ENCODE measurements around the gene FRYL.
"Not testable (repeated sequence)": the region's sequence is repeated elsewhere in the genome, so short reads cannot be mapped to it uniquely, and the experiment has no call there.

The FRYL gene

GRCh38 chr4:48745223-48745622 is 34.9 kb downstream of the FRYL start:
- not testable (repeated sequence) for DNase-seq (ENCODE audit: low read depth)

DNA sequence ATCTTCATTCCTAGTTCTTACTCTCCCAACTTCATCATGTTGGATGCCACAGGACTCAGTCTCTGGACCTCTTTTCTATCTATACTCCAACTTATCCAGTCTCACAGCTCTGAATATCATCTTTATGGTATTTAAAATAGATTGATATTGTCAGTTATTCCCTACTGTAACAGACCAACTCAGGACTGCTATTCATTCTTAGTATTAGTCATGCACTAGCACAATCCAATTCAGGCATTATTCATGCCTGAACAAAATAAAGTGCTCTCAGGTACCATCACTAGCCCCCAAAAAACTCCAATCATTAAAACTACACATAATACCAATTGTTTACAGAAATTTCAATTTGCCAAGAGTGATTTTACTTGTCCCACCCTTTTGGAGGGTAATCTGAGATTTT is 37.7 kb downstream of the FRYL start:
- no peak for DNase-seq (ENCODE audit: low read depth)

- no peak for DNase-seq (ENCODE audit: low read depth)
These were observed 40.5 kb downstream of the FRYL start for GRCh38 chr4:48739560-48740019.

GRCh38 chr4:48738856-48739255 is 41.2 kb downstream of the FRYL start:
- DNase-seq (ENCODE audit: low read depth): no peak

DNA sequence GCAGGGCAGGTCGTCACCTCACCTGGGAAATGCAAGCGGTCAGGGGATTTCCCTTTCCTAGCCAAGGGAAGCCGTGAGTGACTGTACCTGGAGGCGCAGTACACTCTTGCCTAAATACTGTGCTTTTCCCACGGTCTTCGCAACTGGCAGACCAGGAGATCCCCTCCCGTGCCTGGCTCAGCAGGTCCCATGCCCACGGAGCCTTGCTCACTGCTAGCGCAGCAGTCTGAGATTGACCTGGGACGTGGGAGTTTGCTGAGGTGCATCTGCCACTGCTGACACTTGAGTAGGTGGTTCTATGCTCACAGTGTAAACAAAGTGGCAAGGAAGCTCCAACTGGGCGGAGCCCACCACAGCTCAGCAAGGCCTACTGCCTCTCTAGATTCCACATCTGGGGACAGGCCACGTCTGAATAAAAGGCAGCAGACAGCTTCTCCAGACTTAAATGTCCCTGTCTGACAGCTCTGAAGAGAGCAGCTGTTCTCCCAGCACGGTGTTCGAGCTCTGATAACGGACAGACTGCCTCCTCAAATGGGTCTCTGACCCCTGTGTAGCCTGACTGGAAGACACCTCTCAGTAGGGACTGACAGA is 51.1 kb downstream of the FRYL start:
- DNase-seq (ENCODE audit: low read depth): peak; percentile 27

DNA sequence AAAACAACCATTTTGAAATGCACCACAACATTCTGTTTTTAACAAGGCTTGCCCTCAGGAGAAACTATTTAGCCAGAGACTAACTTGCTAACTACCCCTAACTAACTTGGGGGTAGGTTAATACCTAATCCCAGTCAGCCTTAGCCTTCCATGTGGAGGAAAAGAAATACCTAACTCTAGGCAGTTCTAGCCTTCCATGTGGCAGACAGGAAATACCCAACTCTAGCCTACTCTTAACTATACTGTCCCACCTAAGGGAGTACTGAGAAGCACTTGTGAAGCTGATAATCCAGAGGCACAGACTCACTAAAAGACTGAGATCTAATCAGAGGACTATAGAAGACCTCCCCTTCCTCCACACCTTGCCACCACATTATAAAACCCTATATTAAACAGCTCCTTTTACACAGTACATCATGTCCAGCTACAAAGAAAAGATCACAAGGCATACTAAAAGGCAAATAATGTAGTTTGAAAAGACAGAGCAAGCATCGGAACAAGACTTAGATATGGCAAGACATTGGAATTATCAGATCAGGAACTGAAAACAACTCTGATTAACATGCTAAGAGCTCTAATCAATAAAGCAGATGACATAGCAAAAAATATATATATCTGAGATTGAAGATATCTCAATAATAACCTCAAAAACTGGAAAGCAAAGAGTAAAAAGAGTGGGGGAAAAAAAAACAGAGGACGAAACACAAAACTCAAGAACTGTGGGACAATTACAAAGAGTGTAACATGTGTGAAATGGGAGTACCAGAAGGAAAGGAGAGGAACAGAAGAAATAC is 52.2 kb downstream of the FRYL start:
- DNase-seq (ENCODE audit: low read depth): no peak

DNA sequence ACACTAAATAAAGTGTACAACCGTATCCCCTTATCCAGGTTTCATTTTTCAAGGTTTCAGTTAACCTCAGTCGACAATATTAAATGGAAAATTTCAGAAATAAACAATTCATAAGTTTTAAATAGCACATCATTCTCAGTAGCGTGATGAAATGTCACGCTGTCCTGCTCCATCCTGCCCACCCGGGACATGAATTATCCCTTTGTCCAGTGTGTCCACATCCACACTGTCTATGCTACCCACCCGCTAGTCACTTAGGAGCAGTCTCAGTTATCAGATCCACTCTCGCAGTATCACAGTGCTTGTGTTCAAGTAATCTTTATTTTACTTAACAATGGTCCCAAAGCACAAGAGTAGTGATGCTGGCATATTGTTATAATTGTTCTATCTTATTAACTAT is 54.7 kb downstream of the FRYL start:
- DNase-seq (ENCODE audit: low read depth): no peak

- DNase-seq (ENCODE audit: low read depth): no peak
These were observed 57.3 kb downstream of the FRYL start for GRCh38 chr4:48722509-48723446.

DNA sequence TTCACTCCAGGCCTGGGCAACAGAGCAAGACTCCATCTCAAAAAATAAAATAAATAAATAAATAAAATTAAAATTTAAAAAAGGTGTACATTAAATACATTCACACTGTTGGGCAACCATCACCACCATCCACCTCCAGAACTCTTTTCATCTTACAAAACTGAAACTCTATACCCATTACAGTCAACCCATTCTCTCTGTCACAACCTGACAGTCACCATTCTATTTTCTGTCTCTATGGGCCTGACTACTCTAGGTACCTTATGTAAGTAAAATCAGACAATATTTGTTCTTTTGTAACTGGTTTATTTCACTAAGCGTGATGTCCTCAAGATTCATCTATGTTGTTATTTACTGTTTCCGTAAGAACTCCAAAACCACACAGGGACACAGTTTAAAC is 59.6 kb downstream of the FRYL start:
- DNase-seq (ENCODE audit: low read depth): no peak

DNA sequence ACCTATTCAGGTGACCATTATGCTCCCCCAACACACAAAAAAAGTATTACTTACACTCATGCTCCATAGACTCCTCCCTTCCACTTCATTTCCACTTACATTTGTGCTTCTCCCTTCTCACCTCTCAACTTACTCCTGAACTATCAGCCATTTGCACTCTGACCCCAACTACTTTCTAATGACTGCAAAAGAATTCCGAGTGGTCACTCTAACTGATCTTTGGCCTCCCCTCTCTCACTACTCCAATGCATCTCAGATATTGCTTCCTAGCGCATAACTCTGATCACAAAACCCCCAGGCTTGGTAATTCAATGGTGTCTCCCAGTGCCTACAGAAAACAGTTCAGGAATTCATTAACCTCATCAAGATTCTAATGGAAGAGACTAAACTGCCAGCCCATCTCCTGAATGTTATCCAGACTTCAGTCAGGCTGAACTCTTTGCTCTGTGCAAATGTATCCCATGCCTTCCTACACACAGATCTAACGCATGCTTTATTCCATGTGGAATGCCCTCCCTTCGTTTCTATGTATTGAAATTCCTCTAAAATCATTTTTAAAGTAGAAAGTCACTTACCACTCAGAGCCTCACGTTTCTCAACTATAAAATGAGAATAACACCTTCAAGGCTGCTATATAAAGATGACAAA is 61.1 kb downstream of the FRYL start:
- no peak for DNase-seq (ENCODE audit: low read depth)

DNA sequence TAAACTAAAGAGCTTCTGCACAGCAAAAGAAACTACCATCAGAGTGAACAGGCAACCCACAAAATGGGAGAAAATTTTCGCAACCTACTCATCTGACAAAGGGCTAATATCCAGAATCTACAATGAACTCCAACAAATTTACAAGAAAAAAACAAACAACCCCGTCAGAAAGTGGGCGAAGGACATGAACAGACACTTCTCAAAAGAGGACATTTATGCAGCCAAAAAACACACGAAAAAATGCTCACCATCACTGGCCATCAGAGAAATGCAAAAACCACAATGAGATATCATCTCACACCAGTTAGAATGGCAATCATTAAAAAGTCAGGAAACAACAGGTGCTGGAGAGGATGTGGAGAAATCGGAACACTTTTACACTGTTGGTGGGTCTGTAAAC is 63.8 kb downstream of the FRYL start:
- not testable (repeated sequence) for DNase-seq (ENCODE audit: low read depth)

GRCh38 chr4:48710446-48711209 is 69.5 kb downstream of the FRYL start:
- no peak for DNase-seq (ENCODE audit: low read depth)

GRCh38 chr4:48709901-48710300 is 70.2 kb downstream of the FRYL start:
- no peak for DNase-seq (ENCODE audit: low read depth)

GRCh38 chr4:48708610-48709009 is 71.5 kb downstream of the FRYL start:
- no peak for DNase-seq (ENCODE audit: low read depth)

- no peak for DNase-seq (ENCODE audit: low read depth)
These were observed 73.3 kb downstream of the FRYL start for GRCh38 chr4:48706736-48707135.

- no peak for DNase-seq (ENCODE audit: low read depth)
These were observed 74.5 kb downstream of the FRYL start for GRCh38 chr4:48705609-48706008.

DNA sequence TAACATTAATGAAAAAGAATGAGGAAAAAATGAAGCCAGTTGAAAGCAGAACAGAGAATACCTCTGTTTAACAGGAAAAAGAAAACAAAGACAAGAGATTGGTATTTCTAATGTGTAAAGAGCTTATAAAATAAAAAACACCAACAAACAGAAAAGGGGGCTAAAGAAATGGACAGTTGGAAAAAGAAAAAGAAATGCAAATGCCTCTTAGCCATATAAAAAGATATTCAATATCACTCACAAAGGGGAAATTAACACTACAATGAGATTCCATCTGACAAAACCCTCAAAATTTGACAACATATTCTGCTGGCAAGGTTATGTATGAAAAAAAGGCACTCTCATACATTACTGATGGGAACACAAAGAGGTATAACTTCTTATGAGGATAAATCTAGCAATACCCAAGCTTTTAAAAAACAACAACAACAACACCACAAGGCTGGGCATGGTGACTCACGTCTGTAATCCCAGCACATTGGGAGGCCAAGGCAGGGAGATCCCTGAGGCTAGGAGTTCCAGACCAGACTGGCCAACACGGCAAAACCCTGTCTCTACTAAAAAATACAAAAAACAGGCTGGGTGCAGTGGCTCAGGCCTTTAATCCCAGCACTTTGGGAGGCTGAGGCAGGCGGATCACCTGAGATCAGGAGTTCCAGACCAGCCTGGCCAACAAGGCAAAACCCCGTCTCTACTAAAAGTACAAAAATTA is 75.8 kb downstream of the FRYL start:
- no peak for DNase-seq (ENCODE audit: low read depth)

- no peak for DNase-seq (ENCODE audit: low read depth)
These were observed 80.6 kb downstream of the FRYL start for GRCh38 chr4:48699475-48699874.

DNA sequence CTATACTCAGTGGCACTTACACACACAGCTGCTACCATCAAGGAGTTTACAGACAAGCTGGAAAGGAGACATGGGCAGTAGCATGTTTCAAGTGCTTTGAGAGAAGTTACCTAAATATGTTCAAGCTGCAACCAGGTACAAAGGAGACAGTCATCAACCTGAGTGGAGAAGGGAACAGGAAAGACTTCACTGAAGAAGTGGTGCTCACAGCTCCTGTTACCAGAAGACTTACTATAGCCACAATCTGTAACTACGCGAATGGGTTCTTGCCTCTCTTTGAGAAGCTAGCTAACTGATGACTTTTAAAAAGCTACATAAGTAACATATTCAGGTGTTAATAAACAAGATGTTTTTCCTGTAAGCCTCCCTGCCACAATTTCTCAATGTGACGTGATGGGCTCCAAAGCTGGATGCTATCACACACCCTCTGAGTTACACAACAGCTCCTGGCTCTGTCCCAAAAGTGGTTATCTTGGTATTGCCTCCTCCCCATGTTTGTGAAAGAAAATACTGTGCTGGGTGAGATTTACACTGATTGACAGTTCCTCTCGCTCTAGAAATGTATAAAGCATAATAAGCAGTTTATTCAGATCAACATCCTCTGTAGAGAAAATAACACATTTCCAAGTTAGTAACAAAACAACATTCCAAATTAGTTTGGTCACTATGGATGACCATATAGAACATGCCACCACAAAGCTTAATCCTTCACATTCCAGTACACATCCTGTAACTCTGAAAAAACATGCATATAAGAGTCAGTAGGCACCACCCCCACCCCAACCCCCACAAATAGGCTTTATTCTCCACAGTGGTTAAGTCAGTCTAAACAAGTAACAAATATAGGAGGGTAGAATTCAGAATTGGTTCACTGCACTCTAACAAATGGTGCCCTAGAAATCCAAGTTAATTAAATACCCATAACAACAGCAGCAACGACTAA is 81.8 kb downstream of the FRYL start:
- DNase-seq (ENCODE audit: low read depth): no peak

DNA sequence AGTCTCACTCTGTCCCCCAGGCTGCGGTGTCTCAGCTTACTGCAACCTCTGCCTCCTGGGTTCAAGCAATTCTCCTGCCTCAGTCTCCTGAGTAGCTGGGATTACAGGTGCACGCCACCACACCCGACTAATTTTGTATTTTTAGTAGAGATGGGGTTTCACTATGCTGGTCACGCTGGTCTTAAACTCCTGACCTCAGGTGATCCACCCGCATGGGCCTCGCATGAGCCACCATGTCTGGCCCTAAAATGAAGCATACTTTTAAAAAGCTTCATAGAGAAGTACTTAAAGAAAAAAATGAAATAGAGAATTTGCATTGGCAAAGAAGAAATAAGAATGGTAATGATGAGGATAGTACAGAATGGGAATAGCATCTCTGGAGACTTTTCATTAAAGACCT is 82.6 kb downstream of the FRYL start:
- not testable (repeated sequence) for DNase-seq (ENCODE audit: low read depth)

All from stimulated activated CD8-positive, alpha-beta memory T cell treated with anti-CD3 and anti-CD28 coated beads, Interleukin-12 subunit alpha, Interleukin-12 subunit beta, amount 100 ng/mL, for 4 hours (primary cell).